Measurements from ENCODE around the gene SERPINC1.
"Not testable (repeated sequence)": the region's sequence is repeated elsewhere in the genome, so short reads cannot be mapped to it uniquely, and the experiment has no call there.

Gene SERPINC1

GRCh38 chr1:173881117-173881516, 36.0 kb downstream of the SERPINC1 start:
- POLR2A ChIA-PET; DNase-seq; H3K4me1 ChIP-seq (ENCODE audit: control extremely low read depth in 1 of 4, control insufficient read depth in 4 of 4, insufficient read depth in 4 of 4, low read length in 3 of 4); H3K9me3 ChIP-seq (ENCODE audit: control extremely low read depth in 1 of 5, control insufficient read depth in 4 of 5, insufficient read depth in 2 of 5, low read depth in 1 of 5, low read length in 4 of 5); H3K4me3 ChIP-seq (ENCODE audit: control insufficient read depth in 1 of 7, extremely low read depth in 1 of 7, insufficient read depth in 4 of 7, low read depth in 2 of 7, low read length in 6 of 7); H3K27me3 ChIP-seq (replicated peaks in 2 of 5; ENCODE audit: control insufficient read depth in 4 of 5, insufficient read depth in 5 of 5, low read length in 4 of 5); H3K27ac ChIP-seq (ENCODE audit: insufficient read depth in 1 of 2, low read depth in 1 of 2, low read length in 2 of 2, poor library complexity in 1 of 2, severe bottlenecking in 2 of 2); CTCF ChIA-PET: not testable (repeated sequence)
- WGBS (ENCODE audit: insufficient coverage), result 100% methylated on average over 2 of the region's 4 CpGs
- peaks cover 0 to 15% (median 13%) of the 10 kb centered on the region in 4 experiments for H3K36me3 ChIP-seq (ENCODE audit: control insufficient read depth in 4 of 4, insufficient read depth in 4 of 4, low read length in 3 of 4)

GRCh38 chr1:173878251-173878650, 38.9 kb downstream of the SERPINC1 start:
- no peaks in the 10 kb centered on the region for H3K27me3 ChIP-seq (replicated peaks in 2 of 5; ENCODE audit: control insufficient read depth in 4 of 5, insufficient read depth in 5 of 5, low read length in 4 of 5)
- H3K9me3 ChIP-seq (ENCODE audit: control extremely low read depth in 1 of 5, control insufficient read depth in 4 of 5, insufficient read depth in 2 of 5, low read depth in 1 of 5, low read length in 4 of 5), result no peaks in the 10 kb centered on the region
- H3K36me3 ChIP-seq (ENCODE audit: control insufficient read depth in 4 of 4, insufficient read depth in 4 of 4, low read length in 3 of 4), result peaks cover 2 to 15% (median 9%) of the 10 kb centered on the region in 4 experiments
- no peak overlapping the region for H3K27ac ChIP-seq (ENCODE audit: insufficient read depth in 1 of 2, low read depth in 1 of 2, low read length in 2 of 2, poor library complexity in 1 of 2, severe bottlenecking in 2 of 2)
- no peak for DNase-seq
- no peak overlapping the region for H3K4me3 ChIP-seq (ENCODE audit: control insufficient read depth in 1 of 7, extremely low read depth in 1 of 7, insufficient read depth in 4 of 7, low read depth in 2 of 7, low read length in 6 of 7)
- no peaks in the 10 kb centered on the region for H3K4me1 ChIP-seq (ENCODE audit: control extremely low read depth in 1 of 4, control insufficient read depth in 4 of 4, insufficient read depth in 4 of 4, low read length in 3 of 4)
- ChIA-PET CTCF (no interaction called here), POLR2A (no interaction called here)

DNA sequence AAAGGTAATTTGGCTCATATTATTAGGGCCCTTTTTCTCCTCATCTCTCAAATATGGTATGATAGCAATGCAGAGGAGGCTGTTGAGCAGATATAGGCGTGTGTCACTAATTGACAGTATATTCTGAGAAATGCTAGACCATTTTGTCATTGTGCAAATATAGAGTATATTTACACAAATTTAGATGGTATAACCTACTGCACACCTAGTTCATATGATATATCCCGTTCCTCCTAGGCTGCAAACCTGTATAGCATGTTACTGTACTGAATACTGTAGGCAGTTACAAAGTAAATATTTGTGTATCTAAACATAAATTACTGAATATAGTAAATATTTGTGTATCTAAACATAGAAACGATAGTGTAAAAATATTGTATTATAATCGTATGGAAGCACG, 40.4 kb downstream of the SERPINC1 start:
- H3K27ac ChIP-seq (ENCODE audit: insufficient read depth in 1 of 2, low read depth in 1 of 2, low read length in 2 of 2, poor library complexity in 1 of 2, severe bottlenecking in 2 of 2), result no peak overlapping the region
- ChIA-PET POLR2A (no interaction called here), CTCF (no interaction called here)
- H3K9me3 ChIP-seq (ENCODE audit: control extremely low read depth in 1 of 5, control insufficient read depth in 4 of 5, insufficient read depth in 2 of 5, low read depth in 1 of 5, low read length in 4 of 5), result no peaks in the 10 kb centered on the region
- WGBS (ENCODE audit: insufficient coverage), result no CpG with 5 or more reads among the region's 5 CpGs
- H3K27me3 ChIP-seq (replicated peaks in 2 of 5; ENCODE audit: control insufficient read depth in 4 of 5, insufficient read depth in 5 of 5, low read length in 4 of 5), result no peaks in the 10 kb centered on the region
- H3K36me3 ChIP-seq (ENCODE audit: control insufficient read depth in 4 of 4, insufficient read depth in 4 of 4, low read length in 3 of 4), result peaks cover 2 to 15% (median 9%) of the 10 kb centered on the region in 4 experiments
- H3K4me1 ChIP-seq (ENCODE audit: control extremely low read depth in 1 of 4, control insufficient read depth in 4 of 4, insufficient read depth in 4 of 4, low read length in 3 of 4), result peaks cover 0 to 10% (median under 1%) of the 10 kb centered on the region in 4 experiments
- no peak overlapping the region for H3K4me3 ChIP-seq (ENCODE audit: control insufficient read depth in 1 of 7, extremely low read depth in 1 of 7, insufficient read depth in 4 of 7, low read depth in 2 of 7, low read length in 6 of 7)
- no peak for DNase-seq

DNA sequence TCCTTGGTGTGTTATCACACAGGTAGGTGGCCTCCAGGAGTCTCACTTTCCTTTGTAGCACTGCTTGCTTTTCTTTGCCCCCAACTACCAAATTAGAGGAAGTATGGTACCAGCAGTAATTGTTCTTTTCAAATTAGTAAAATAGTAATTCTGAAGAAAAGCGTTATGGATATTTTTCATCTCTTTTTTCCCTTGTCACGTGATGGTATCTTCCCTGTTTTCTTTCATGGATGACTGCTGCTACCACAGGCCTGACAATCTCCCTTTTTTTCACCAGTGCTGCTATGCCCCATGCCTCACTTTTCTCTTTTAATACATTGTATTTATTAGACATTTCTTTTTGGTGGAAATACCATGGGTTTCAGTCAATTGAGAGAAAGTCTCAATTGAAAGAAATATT, 45.6 kb downstream of the SERPINC1 start:
- peaks cover 2 to 10% (median 6%) of the 10 kb centered on the region in 4 experiments for H3K36me3 ChIP-seq (ENCODE audit: control insufficient read depth in 4 of 4, insufficient read depth in 4 of 4, low read length in 3 of 4)
- peak overlapping the region in 1 of 7 experiments; percentile 39 for H3K4me3 ChIP-seq (ENCODE audit: control insufficient read depth in 1 of 7, extremely low read depth in 1 of 7, insufficient read depth in 4 of 7, low read depth in 2 of 7, low read length in 6 of 7)
- DNase-seq, result peak in 1 of 3 donors; percentile 41
- H3K27me3 ChIP-seq (replicated peaks in 2 of 5; ENCODE audit: control insufficient read depth in 4 of 5, insufficient read depth in 5 of 5, low read length in 4 of 5), result no peaks in the 10 kb centered on the region
- CTCF ChIA-PET, result no interaction called here
- H3K9me3 ChIP-seq (ENCODE audit: control extremely low read depth in 1 of 5, control insufficient read depth in 4 of 5, insufficient read depth in 2 of 5, low read depth in 1 of 5, low read length in 4 of 5), result no peaks in the 10 kb centered on the region
- peak overlapping the region in 1 of 2 experiments; percentile 88 for H3K27ac ChIP-seq (ENCODE audit: insufficient read depth in 1 of 2, low read depth in 1 of 2, low read length in 2 of 2, poor library complexity in 1 of 2, severe bottlenecking in 2 of 2)
- WGBS (ENCODE audit: insufficient coverage), result 90% methylated on average over 2 of the region's 2 CpGs
- POLR2A ChIA-PET, result no interaction called here
- H3K4me1 ChIP-seq (ENCODE audit: control extremely low read depth in 1 of 4, control insufficient read depth in 4 of 4, insufficient read depth in 4 of 4, low read length in 3 of 4), result peaks cover 16 to 50% (median 25%) of the 10 kb centered on the region in 4 experiments

- POLR2A ChIA-PET, result interaction anchor here (0.5 kb wide), 1 partner anchor 10 kb away, joined by 5 read pairs; no protein-coding TSS in a partner anchor
- H3K4me3 ChIP-seq (ENCODE audit: control insufficient read depth in 1 of 7, extremely low read depth in 1 of 7, insufficient read depth in 4 of 7, low read depth in 2 of 7, low read length in 6 of 7), result peak overlapping the region in 1 of 7 experiments; percentile 99
Measured at GRCh38 chr1:173871091-173871490, 46.0 kb downstream of the SERPINC1 start.

GRCh38 chr1:173870252-173871075, 46.7 kb downstream of the SERPINC1 start:
- peaks cover 1 to 19% (median 11%) of the 10 kb centered on the region in 4 experiments for H3K36me3 ChIP-seq (ENCODE audit: control insufficient read depth in 4 of 4, insufficient read depth in 4 of 4, low read length in 3 of 4)
- H3K27ac ChIP-seq (ENCODE audit: insufficient read depth in 1 of 2, low read depth in 1 of 2, low read length in 2 of 2, poor library complexity in 1 of 2, severe bottlenecking in 2 of 2), result peak overlapping the region; percentile 40 to 88
- no peaks in the 10 kb centered on the region for H3K9me3 ChIP-seq (ENCODE audit: control extremely low read depth in 1 of 5, control insufficient read depth in 4 of 5, insufficient read depth in 2 of 5, low read depth in 1 of 5, low read length in 4 of 5)
- peaks cover 23 to 60% (median 34%) of the 10 kb centered on the region in 4 experiments for H3K4me1 ChIP-seq (ENCODE audit: control extremely low read depth in 1 of 4, control insufficient read depth in 4 of 4, insufficient read depth in 4 of 4, low read length in 3 of 4)
- ChIA-PET CTCF (interaction anchor here (1.2 kb wide), 1 partner anchor 282 kb away, joined by 4 read pairs; no protein-coding TSS in a partner anchor), POLR2A (interaction anchor here (0.5 to 1.0 kb wide), 3 partner anchors 9 to 1142 kb away, joined by 3 to 5 read pairs (median 4); no protein-coding TSS in a partner anchor)
- H3K4me3 ChIP-seq (ENCODE audit: control insufficient read depth in 1 of 7, extremely low read depth in 1 of 7, insufficient read depth in 4 of 7, low read depth in 2 of 7, low read length in 6 of 7), result peak overlapping the region in 4 of 7 experiments; percentile 11 to 99 (median 36)
- H3K27me3 ChIP-seq (replicated peaks in 2 of 5; ENCODE audit: control insufficient read depth in 4 of 5, insufficient read depth in 5 of 5, low read length in 4 of 5), result no peaks in the 10 kb centered on the region
- WGBS (ENCODE audit: insufficient coverage), result 55% methylated on average over 14 of the region's 15 CpGs
- DNase-seq, result peak; percentile 74 to 96 (median 89)

More at GRCh38 chr1:173871091-173871490, 46.0 kb downstream of the SERPINC1 start:
- WGBS (ENCODE audit: insufficient coverage), result 63% methylated on average over 3 of the region's 5 CpGs
- Histone ChIP-seq H3K27ac (ENCODE audit: insufficient read depth in 1 of 2, low read depth in 1 of 2, low read length in 2 of 2, poor library complexity in 1 of 2, severe bottlenecking in 2 of 2) (peak overlapping the region in 1 of 2 experiments; percentile 88), H3K36me3 (ENCODE audit: control insufficient read depth in 4 of 4, insufficient read depth in 4 of 4, low read length in 3 of 4) (peaks cover 2 to 15% (median 8%) of the 10 kb centered on the region in 4 experiments), H3K4me1 (ENCODE audit: control extremely low read depth in 1 of 4, control insufficient read depth in 4 of 4, insufficient read depth in 4 of 4, low read length in 3 of 4) (peaks cover 18 to 54% (median 28%) of the 10 kb centered on the region in 4 experiments), H3K9me3 (ENCODE audit: control extremely low read depth in 1 of 5, control insufficient read depth in 4 of 5, insufficient read depth in 2 of 5, low read depth in 1 of 5, low read length in 4 of 5) (no peaks in the 10 kb centered on the region), H3K27me3 (replicated peaks in 2 of 5; ENCODE audit: control insufficient read depth in 4 of 5, insufficient read depth in 5 of 5, low read length in 4 of 5) (no peaks in the 10 kb centered on the region)
- CTCF ChIA-PET, result interaction anchor here (1.2 kb wide), 1 partner anchor 282 kb away, joined by 4 read pairs; no protein-coding TSS in a partner anchor
- peak in 1 of 3 donors; percentile 31 for DNase-seq

DNA sequence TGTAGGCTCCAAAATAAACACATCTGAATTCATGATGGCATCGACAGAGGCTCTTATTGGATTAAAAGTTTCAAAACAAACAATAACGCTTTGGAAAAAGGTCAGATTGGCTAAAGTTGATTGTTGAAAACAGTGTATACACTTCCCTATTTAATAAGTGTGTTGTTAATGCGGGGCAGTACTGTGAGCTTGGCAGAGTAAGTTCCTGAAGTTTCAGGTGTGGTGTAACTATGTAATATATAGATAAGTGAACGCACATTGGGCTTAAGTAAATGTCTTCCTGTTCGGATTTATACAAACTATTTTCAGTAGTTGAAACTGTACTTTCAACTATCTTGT, 48.1 kb downstream of the SERPINC1 start:
- peak in 2 of 3 donors; percentile 67 to 76 for DNase-seq
- Histone ChIP-seq H3K27ac (ENCODE audit: insufficient read depth in 1 of 2, low read depth in 1 of 2, low read length in 2 of 2, poor library complexity in 1 of 2, severe bottlenecking in 2 of 2) (peak overlapping the region; percentile 75 to 88), H3K9me3 (ENCODE audit: control extremely low read depth in 1 of 5, control insufficient read depth in 4 of 5, insufficient read depth in 2 of 5, low read depth in 1 of 5, low read length in 4 of 5) (no peaks in the 10 kb centered on the region), H3K4me1 (ENCODE audit: control extremely low read depth in 1 of 4, control insufficient read depth in 4 of 4, insufficient read depth in 4 of 4, low read length in 3 of 4) (peaks cover 27 to 71% (median 42%) of the 10 kb centered on the region in 4 experiments), H3K27me3 (replicated peaks in 2 of 5; ENCODE audit: control insufficient read depth in 4 of 5, insufficient read depth in 5 of 5, low read length in 4 of 5) (no peaks in the 10 kb centered on the region), H3K36me3 (ENCODE audit: control insufficient read depth in 4 of 4, insufficient read depth in 4 of 4, low read length in 3 of 4) (peaks cover 6 to 34% (median 22%) of the 10 kb centered on the region in 4 experiments), H3K4me3 (ENCODE audit: control insufficient read depth in 1 of 7, extremely low read depth in 1 of 7, insufficient read depth in 4 of 7, low read depth in 2 of 7, low read length in 6 of 7) (peak overlapping the region; percentile 40 to 99 (median 95))
- CTCF ChIA-PET, result interaction anchor here (1.2 to 1.7 kb wide), 2 partner anchors 205 to 1124 kb away, joined by 3 to 6 read pairs; no protein-coding TSS in a partner anchor
- POLR2A ChIA-PET, result interaction anchor here (0.6 to 1.5 kb wide), 4 partner anchors 44 to 154 kb away, joined by 3 to 6 read pairs (median 5); partner anchors contain the start of genes CENPL and RC3H1
- WGBS (ENCODE audit: insufficient coverage), result 0% methylated on average over 1 of the region's 5 CpGs

Measured in common myeloid progenitor, CD34-positive (primary cell).